Keratinocyte (primary cell): ENCODE data around the gene COA7. TPM values are rescaled to one million over a fixed set of nuclear protein-coding genes. Genes with fewer than 3 reads are reported as not detected.

Experiments used
- DNase-seq: peaks from one replicate; pipeline ENCODE4 v3.0.0-alpha.2; 2011; ENCODE audit warnings: low read depth, missing footprints, low spot score
- FAIRE-seq: peaks from 2 replicates; lab custom pipeline; 2011; peaks lifted over from hg19 to GRCh38; lab: Jason Lieb, UNC
- H2AFZ ChIP-seq: 2 replicates; pipeline ENCODE4 v1.6.0; 2012; ENCODE audit warnings: low read length, control low read depth, inconsistent platforms; ENCODE audit not compliant: control insufficient read depth
- H3K27ac ChIP-seq: 2 replicates; pipeline ENCODE4 v1.5.1; 2011; ENCODE audit warnings: low read length; ENCODE audit not compliant: control insufficient read depth, insufficient read depth
- H3K27me3 ChIP-seq: 3 replicates; pipeline ENCODE4 v1.6.0; 2011; ENCODE audit warnings: low read length; ENCODE audit not compliant: control insufficient read depth, insufficient read depth; ENCODE audit errors: extremely low read depth
- H3K36me3 ChIP-seq, 2 experiments: 2 replicates in 1 of 2; 3 replicates in 1 of 2; pipeline ENCODE4 v1.5.1; 2011; ENCODE audit warnings: low read length in 2 of 2, mild to moderate bottlenecking in 1 of 2; ENCODE audit not compliant: control insufficient read depth in 2 of 2, insufficient read depth in 2 of 2; ENCODE audit errors: extremely low read depth in 1 of 2
- H3K4me1 ChIP-seq: 3 replicates; pipeline ENCODE4 v1.5.1; 2011; ENCODE audit warnings: low read length; ENCODE audit not compliant: control insufficient read depth, insufficient read depth; ENCODE audit errors: extremely low read depth
- H3K4me2 ChIP-seq: 3 replicates; pipeline ENCODE4 v1.6.0; 2011; ENCODE audit warnings: low read depth, low read length; ENCODE audit not compliant: control insufficient read depth, insufficient read depth; ENCODE audit errors: extremely low read depth
- H3K4me3 ChIP-seq, 3 experiments: fragments of 200-600 bp in 1 of 3; sonication (generic) in 1 of 3; 2 replicates in 2 of 3; 3 replicates in 1 of 3; pipeline ENCODE4 v1.5.1; 2011 to 2016; ENCODE audit warnings: low read length in 3 of 3, mild to moderate bottlenecking in 3 of 3, control low read depth in 2 of 3, inconsistent platforms in 1 of 3, low read depth in 1 of 3, mixed read lengths in 1 of 3, mixed run types in 1 of 3, moderate library complexity in 1 of 3; ENCODE audit not compliant: control insufficient read depth in 2 of 3, insufficient read depth in 2 of 3; ENCODE audit errors: extremely low read depth in 1 of 3
- H3K79me2 ChIP-seq: 2 replicates; pipeline ENCODE4 v1.6.0; 2012; ENCODE audit warnings: low read length; ENCODE audit not compliant: control insufficient read depth, insufficient read depth
- H3K9ac ChIP-seq: 3 replicates; pipeline ENCODE4 v1.6.0; 2011; ENCODE audit warnings: low read length; ENCODE audit not compliant: control insufficient read depth, insufficient read depth; ENCODE audit errors: extremely low read depth
- H3K9me1 ChIP-seq: 3 replicates; pipeline ENCODE4 v1.6.0; 2011; ENCODE audit warnings: low read length; ENCODE audit not compliant: control insufficient read depth, insufficient read depth; ENCODE audit errors: extremely low read depth
- H3K9me3 ChIP-seq: 2 replicates; pipeline ENCODE4 v1.5.1; 2012; ENCODE audit warnings: low read depth, low read length; ENCODE audit not compliant: control insufficient read depth
- H4K20me1 ChIP-seq: 3 replicates; pipeline ENCODE4 v1.6.0; 2011; ENCODE audit warnings: low read length; ENCODE audit not compliant: control insufficient read depth, insufficient read depth; ENCODE audit errors: extremely low read depth
- EZH2 ChIP-seq: IDR thresholded peaks from one replicate; pipeline ENCODE4 v1.6.1; 2012; ENCODE audit warnings: inconsistent platforms, mild to moderate bottlenecking, low read length, moderate library complexity
- dilution Hi-C: fragments of 300-500 bp; cut with MboI; formaldehyde crosslinking; loops from one replicate; pipeline ENCODE4 v1.7.0; 2020; ENCODE audit warnings: low sequenced_read_pairs; ENCODE audit not compliant: extremely low pct_ligation_motif_present
- polyA plus RNA-seq, 5 experiments: library from polyadenylated mRNA; depleted of rRNA in 3 of 5; stranded (reverse) in 3 of 5; stranded (forward) in 1 of 5; unstranded in 1 of 5; fragments of >200 nt; gene quantifications; 1 replicate in 1 of 5; 2 replicates in 3 of 5; 3 replicates in 1 of 5; pipeline versions ENCODE4 v1.2.1 to v1.2.3, GENCODE V29; 2011 to 2012; ENCODE audit warnings: missing spikeins in 2 of 5, low read depth in 1 of 5, low replicate concordance in 1 of 5
- TF ChIP-seq, protein P1 (sequence below), 3 experiments: IDR thresholded peaks in 1 of 3; conservative IDR thresholded peaks in 1 of 3; optimal IDR thresholded peaks in 1 of 3; 2 replicates in 2 of 3; 3 replicates in 1 of 3; pipeline versions ENCODE3 to v1.5.1; 2011; ENCODE audit warnings: low read length in 3 of 3, mild to moderate bottlenecking in 3 of 3, moderate library complexity in 2 of 3, control low read depth in 1 of 3, inconsistent platforms in 1 of 3; ENCODE audit not compliant: insufficient read depth in 2 of 3; ENCODE audit errors: extremely low read depth in 1 of 3

The COA7 gene
- polyA plus RNA-seq, 1 donor (not counting 4 experiments of a cell fraction or from before 2014, with no cell fraction given) = 23.5 TPM

DNA sequence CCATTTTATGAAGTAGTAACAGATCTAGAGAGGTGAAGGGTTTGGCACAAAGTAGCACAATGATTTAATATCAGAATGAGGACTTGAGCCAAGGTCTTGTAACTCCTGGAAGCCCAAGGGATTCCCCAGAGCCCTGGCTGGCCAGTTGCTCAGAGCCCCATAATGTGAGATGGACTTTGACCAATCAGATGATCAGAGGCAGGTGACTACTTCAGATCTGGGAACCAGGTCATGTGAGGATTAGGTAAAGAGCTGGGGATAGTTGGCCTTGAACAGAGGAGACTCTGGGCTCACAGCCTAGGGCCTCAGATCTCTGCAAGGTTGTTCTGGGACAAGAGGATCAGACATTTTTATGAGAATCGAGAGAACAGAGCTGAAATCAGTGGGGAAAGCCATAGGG is 46.2 kb downstream of the COA7 start:
- H3K4me1 ChIP-seq = no peaks in the 10 kb centered on the region
- no peaks in the 10 kb centered on the region for H3K27me3 ChIP-seq
- H3K9me1 ChIP-seq = no peaks in the 10 kb centered on the region
- FAIRE-seq (no peak), DNase-seq (no peak)
- no peaks in the 10 kb centered on the region for H3K36me3 ChIP-seq
- TF ChIP-seq, protein P1, sequence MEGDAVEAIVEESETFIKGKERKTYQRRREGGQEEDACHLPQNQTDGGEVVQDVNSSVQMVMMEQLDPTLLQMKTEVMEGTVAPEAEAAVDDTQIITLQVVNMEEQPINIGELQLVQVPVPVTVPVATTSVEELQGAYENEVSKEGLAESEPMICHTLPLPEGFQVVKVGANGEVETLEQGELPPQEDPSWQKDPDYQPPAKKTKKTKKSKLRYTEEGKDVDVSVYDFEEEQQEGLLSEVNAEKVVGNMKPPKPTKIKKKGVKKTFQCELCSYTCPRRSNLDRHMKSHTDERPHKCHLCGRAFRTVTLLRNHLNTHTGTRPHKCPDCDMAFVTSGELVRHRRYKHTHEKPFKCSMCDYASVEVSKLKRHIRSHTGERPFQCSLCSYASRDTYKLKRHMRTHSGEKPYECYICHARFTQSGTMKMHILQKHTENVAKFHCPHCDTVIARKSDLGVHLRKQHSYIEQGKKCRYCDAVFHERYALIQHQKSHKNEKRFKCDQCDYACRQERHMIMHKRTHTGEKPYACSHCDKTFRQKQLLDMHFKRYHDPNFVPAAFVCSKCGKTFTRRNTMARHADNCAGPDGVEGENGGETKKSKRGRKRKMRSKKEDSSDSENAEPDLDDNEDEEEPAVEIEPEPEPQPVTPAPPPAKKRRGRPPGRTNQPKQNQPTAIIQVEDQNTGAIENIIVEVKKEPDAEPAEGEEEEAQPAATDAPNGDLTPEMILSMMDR (optimal IDR thresholded peaks at IDR 0.05 in 1 of 3, IDR thresholded peaks at IDR 0.05 in 1 of 3, conservative IDR thresholded peaks at IDR 0.05 in 1 of 3; ENCODE audit: extremely low read depth in 1 of 3, insufficient read depth in 2 of 3, low read length in 3 of 3) = no peak
- TF ChIP-seq EZH2 = no peak
- dilution Hi-C loops = no loop called here
- no peak overlapping the region for H3K4me2 ChIP-seq
- no peak overlapping the region for H3K4me3 ChIP-seq
- no peak overlapping the region for H3K27ac ChIP-seq
- H3K9ac ChIP-seq = no peak overlapping the region
- H3K79me2 ChIP-seq = no peaks in the 10 kb centered on the region
- no peaks in the 10 kb centered on the region for H3K9me3 ChIP-seq
- no peak overlapping the region for H2AFZ ChIP-seq
- no peaks in the 10 kb centered on the region for H4K20me1 ChIP-seq

DNA sequence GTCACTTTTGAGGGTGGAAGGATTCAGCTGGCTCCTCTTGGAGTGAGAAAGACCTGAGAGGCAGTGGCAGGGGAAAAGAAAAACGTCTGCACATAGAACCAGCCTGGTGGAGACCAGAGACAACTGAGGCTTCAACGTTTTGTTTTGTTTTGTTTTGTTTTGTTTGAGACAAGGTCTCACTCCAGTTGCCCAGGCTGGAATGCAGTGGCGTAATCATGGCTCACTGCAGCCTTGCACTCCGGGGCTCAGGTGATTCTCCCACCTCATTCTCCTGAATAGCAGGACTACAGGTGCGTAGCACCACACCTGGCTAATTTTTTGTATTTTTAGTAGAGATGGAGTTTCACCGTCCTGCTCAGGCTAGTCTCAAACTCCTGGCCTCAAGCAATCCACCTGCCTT is 52.9 kb downstream of the COA7 start:
- Histone ChIP-seq H3K4me1 (no peaks in the 10 kb centered on the region), H4K20me1 (no peaks in the 10 kb centered on the region), H3K4me2 (no peak overlapping the region), H3K36me3 (no peaks in the 10 kb centered on the region), H2AFZ (no peak overlapping the region), H3K27me3 (no peaks in the 10 kb centered on the region), H3K9me3 (no peaks in the 10 kb centered on the region), H3K9me1 (no peaks in the 10 kb centered on the region), H3K27ac (no peak overlapping the region), H3K9ac (no peak overlapping the region), H3K79me2 (no peaks in the 10 kb centered on the region), H3K4me3 (no peak overlapping the region)
- no peak for FAIRE-seq
- TF ChIP-seq EZH2 = no peak
- TF ChIP-seq, protein P1 (optimal IDR thresholded peaks at IDR 0.05 in 1 of 3, IDR thresholded peaks at IDR 0.05 in 1 of 3, conservative IDR thresholded peaks at IDR 0.05 in 1 of 3; ENCODE audit: extremely low read depth in 1 of 3, insufficient read depth in 2 of 3, low read length in 3 of 3) = no peak
- dilution Hi-C loops = no loop called here
- no peak for DNase-seq
